GM10248 (cell line): ENCODE results near the gene OR8B2.

Source experiments
- CTCF ChIA-PET: fragments of 300-600 bp; sonication (Branson Sonifier 250); formaldehyde crosslinking; extraction: SDS; loops from one replicate; lab custom pipeline; 2021; ENCODE audit warnings: antibody characterized with exemption; lab: Yijun Ruan, JAX
- POLR2A ChIA-PET: fragments of 350-650 bp; sonication (Branson Sonifier 250); formaldehyde crosslinking; extraction: SDS; loops from one replicate; lab custom pipeline; 2020; ENCODE audit warnings: antibody characterized with exemption; lab: Yijun Ruan, JAX
- DNase-seq: peaks from one replicate; pipeline ENCODE4 v3.0.0; 2012; ENCODE audit errors: extremely low spot score
- CTCF ChIP-seq: IDR thresholded peaks from 2 replicates; pipeline ENCODE4 v1.5.1; 2012; ENCODE audit warnings: mild to moderate bottlenecking, low read depth; ENCODE audit errors: extremely low read depth, missing control alignments, control extremely low read depth

The OR8B2 gene

DNA sequence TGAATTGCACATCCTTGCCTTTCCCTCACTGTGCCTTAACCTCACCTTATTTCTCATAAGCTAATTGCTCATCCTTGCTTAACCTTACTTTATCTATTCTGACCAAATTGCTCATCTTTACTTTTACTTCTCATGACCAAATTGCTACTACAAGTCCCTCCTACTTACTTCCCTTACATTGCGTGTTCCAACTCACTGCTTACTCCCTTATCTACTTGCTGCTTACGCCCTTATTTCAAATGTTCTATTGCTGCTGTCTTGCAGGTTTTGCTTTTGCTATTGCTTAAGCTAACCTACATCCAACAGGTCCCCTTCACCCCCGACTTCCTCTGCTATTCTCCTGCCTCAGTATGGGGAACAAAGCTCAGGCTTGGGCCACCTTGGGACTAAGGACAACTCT lies 8.0 kb downstream of the OR8B2 start:
- no peak for DNase-seq
- ChIA-PET CTCF (no interaction called here), POLR2A (no interaction called here)
- TF ChIP-seq CTCF: no peak

GRCh38 chr11:124359566-124359965 lies 24.7 kb downstream of the OR8B2 start:
- DNase-seq: no peak
- TF ChIP-seq CTCF: no peak
- ChIA-PET CTCF (interaction anchor here (1.1 kb wide), 1 partner anchor 16 kb away, joined by 4 read pairs; no protein-coding TSS in a partner anchor), POLR2A (no interaction called here)

GRCh38 chr11:124346311-124346955 lies 37.9 kb downstream of the OR8B2 start:
- ChIA-PET POLR2A (no interaction called here), CTCF (no interaction called here)
- no peak for DNase-seq
- no peak for TF ChIP-seq CTCF

DNA sequence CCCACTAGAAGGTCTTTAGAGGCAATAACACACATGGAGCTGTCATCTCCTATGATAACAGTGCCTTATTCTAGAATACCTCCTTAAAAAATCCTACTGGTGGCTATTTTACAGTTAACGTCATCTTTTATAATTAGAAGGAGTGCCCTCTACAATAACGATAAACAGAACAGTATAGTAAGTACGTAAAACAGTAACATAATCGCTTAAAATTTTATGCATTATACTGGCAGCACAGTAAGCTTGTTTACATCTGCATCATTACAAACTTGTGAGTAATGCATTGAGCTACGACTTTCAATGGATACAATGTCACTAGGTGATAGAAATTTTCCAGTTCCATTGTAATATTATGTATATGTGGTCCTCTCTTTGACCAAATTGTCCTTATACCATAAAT lies 40.0 kb downstream of the OR8B2 start:
- DNase-seq: no peak
- no peak for TF ChIP-seq CTCF
- CTCF ChIA-PET: interaction anchor here (1.0 to 1.5 kb wide), 3 partner anchors 15 to 61 kb away, joined by 3 to 5 read pairs (median 4); no protein-coding TSS in a partner anchor
- POLR2A ChIA-PET: no interaction called here

GRCh38 chr11:124340142-124340447 lies 44.2 kb downstream of the OR8B2 start:
- no peak for DNase-seq
- TF ChIP-seq CTCF: no peak
- ChIA-PET CTCF (no interaction called here), POLR2A (no interaction called here)

DNA sequence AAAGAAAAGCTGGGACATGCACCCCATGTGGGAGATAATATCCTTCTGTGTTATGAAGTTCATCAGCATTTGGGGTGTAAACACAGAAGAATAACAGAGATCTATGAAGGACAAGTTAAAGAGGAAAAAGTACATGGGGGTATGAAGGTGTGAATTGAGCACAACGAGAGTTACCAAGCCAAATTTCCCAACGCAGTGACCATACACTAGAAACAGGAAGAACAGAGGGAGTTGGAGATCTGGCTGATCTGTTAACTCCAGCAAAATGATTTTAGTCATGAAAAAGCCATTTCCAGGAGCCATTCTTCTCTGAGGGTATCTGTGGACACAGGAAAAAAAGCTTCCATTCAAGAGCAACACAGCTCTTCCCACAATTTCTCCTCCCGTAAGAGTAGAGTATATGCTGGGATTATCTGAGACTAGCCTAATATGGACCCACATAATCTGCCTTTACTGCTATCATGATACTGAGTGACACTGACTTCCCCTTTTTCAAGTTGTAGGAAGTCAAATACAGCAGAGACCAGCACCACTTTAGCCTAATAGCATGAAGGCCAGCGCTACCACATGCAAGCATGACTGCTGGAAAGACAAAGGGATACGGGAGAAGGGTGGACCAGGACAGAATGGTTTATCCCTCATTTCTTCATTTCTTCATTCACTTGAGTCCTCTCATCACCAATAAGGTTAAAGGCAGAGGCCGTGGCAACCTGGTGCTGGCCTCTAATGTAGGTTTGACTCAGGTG lies 44.7 kb downstream of the OR8B2 start:
- no peak for TF ChIP-seq CTCF
- ChIA-PET CTCF (no interaction called here), POLR2A (no interaction called here)
- DNase-seq: no peak
